SU-DHL-6 (cell line): ENCODE data around the gene NMNAT2.

Experiments
- EZH2phosphoT487 ChIP-seq: fragments of 200-600 bp; sonication (generic), shearing (Covaris generic); conservative IDR thresholded peaks from 2 replicates; pipeline ENCODE4 v1.6.1; 2018; ENCODE audit warnings: mild to moderate bottlenecking, antibody characterized with exemption, low read length, moderate library complexity, mixed read lengths
- TF ChIP-seq, protein P1 (sequence below): fragments of 200-600 bp; sonication (generic); IDR thresholded peaks from one replicate; pipeline ENCODE4 v1.5.1; 2017; ENCODE audit warnings: antibody characterized with exemption, mild to moderate bottlenecking, low read length, moderate library complexity; ENCODE audit not compliant: insufficient read depth, poor library complexity, severe bottlenecking

- TF ChIP-seq, protein P1, sequence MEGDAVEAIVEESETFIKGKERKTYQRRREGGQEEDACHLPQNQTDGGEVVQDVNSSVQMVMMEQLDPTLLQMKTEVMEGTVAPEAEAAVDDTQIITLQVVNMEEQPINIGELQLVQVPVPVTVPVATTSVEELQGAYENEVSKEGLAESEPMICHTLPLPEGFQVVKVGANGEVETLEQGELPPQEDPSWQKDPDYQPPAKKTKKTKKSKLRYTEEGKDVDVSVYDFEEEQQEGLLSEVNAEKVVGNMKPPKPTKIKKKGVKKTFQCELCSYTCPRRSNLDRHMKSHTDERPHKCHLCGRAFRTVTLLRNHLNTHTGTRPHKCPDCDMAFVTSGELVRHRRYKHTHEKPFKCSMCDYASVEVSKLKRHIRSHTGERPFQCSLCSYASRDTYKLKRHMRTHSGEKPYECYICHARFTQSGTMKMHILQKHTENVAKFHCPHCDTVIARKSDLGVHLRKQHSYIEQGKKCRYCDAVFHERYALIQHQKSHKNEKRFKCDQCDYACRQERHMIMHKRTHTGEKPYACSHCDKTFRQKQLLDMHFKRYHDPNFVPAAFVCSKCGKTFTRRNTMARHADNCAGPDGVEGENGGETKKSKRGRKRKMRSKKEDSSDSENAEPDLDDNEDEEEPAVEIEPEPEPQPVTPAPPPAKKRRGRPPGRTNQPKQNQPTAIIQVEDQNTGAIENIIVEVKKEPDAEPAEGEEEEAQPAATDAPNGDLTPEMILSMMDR, result no peak
- no peak for TF ChIP-seq EZH2phosphoT487
These were observed 99.7 kb downstream of the NMNAT2 start for GRCh38 chr1:183318433-183318832.
